GM12873 (cell line): ENCODE results near the gene ACADL.

ENCODE experiments used
- TF ChIP-seq, protein P1 (sequence below): IDR thresholded peaks from 2 replicates; pipeline ENCODE4 v1.5.1; 2012; ENCODE audit warnings: low read depth, mild to moderate bottlenecking, moderate library complexity, low read length, control low read depth; ENCODE audit not compliant: insufficient read depth; ENCODE audit errors: missing control alignments

Gene ACADL

DNA sequence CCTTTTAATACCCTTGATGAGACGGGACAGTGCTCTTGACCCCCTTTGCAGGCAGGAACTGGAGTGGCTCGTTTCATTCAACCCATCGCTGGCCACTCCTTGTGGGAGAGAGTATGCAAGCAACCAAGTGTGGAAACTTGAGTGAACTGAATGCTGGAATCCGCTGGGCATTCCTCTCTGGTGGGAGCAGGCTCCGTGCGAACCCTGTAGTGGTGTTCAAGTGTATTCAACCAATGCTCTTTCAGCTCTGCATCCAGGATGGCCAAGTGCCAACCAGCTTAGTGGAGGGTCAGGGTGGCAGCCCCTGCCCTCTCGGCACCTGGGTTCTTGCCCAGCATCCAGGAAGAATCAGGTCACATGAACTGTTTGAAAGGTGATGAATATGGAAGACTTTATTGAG is 3.3 kb upstream of the ACADL start:
- TF ChIP-seq, protein P1, sequence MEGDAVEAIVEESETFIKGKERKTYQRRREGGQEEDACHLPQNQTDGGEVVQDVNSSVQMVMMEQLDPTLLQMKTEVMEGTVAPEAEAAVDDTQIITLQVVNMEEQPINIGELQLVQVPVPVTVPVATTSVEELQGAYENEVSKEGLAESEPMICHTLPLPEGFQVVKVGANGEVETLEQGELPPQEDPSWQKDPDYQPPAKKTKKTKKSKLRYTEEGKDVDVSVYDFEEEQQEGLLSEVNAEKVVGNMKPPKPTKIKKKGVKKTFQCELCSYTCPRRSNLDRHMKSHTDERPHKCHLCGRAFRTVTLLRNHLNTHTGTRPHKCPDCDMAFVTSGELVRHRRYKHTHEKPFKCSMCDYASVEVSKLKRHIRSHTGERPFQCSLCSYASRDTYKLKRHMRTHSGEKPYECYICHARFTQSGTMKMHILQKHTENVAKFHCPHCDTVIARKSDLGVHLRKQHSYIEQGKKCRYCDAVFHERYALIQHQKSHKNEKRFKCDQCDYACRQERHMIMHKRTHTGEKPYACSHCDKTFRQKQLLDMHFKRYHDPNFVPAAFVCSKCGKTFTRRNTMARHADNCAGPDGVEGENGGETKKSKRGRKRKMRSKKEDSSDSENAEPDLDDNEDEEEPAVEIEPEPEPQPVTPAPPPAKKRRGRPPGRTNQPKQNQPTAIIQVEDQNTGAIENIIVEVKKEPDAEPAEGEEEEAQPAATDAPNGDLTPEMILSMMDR: no peak

DNA sequence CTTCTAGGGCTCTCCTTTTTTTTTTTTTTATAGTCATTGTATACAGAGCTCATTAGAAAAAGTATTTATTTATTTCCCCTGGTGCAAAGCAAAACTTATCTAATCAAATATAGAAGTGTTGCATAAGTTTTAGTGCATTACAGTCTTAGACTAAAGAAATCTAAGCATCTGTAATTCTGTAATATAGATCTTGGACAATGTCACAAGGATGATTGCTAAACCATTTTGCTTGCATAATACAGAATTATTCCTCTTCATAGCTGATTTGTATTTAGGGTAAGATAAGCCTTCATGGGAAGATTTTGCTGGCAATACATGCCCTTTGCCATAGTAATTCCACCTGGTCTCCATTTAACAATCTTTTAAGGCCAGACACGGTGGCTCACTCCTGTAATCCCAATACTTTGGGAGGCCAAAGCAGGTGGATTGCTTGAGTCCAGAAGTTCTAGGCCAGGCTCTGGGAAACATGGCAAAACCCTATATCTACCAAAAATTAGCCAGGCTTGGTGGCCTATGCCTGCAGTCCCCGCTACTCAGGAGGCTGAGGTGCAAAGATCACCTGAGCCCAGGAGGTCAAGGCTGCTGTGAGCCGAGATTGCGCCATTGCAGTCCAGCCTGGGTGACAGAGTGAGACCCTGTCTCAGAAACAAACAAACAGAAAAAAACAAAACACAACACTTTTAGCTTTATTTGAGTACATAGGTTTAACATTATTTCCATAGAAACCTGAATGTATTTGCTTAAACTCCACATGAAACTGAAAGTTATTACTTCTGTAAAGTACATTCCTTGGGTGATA is 2.2 kb upstream of the ACADL start:
- TF ChIP-seq, protein P1: no peak

DNA sequence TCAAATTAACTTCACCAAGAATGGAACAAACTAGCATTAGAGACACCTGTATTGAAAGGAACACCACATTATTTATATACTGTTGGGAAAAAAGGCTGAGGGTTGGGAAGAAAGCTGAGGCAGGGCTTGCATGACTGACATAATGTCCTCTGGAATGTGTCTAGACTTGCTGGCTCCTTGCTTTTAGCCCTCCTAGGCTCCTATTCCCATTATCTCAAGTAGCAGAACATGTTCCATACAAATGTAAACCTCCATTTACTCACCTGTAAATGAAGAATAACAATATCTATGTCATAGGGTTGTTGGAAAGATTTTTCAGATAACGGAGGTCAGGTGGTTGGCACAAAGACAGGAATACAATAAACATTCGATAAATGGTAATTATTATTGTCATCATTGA is 976 bp upstream of the ACADL start:
- TF ChIP-seq, protein P1: no peak

DNA sequence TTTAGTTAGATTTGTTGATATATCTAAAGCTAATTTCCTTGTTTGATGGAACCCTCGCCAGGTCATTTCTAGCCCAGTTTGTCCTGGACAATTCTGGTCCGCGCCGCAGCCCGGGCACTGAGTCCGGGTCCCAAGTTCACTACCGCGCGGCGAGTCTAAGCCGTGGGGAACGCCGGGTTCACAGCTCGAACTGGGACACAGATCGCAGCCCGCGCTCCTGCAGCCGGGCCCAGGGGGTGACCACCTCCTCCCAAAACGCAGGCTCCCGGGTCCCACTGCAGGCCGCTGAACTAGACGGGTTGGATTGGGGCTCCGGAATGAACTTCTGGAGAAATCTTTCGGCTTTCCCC is 681 bp downstream of the ACADL start:
- TF ChIP-seq, protein P1: no peak

DNA sequence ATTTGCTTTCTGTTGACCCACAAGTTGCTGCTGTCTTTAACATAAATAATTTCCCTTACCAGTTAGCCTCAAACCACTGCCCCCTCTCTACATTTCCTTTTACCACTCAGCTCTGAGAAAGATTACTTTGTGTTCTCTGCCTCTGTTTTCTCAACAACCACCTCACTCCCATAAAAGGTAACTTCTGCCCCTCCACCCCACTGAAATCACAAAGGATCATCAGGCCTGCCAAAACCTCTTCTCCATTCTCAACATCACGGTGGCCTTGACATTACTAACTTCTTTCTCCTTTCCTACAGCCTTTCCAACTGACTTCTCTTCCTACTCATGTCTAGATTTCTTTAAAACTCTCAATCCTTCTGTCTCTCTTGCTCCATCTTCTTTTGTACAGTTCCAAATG is 10.1 kb downstream of the ACADL start:
- TF ChIP-seq, protein P1: no peak

DNA sequence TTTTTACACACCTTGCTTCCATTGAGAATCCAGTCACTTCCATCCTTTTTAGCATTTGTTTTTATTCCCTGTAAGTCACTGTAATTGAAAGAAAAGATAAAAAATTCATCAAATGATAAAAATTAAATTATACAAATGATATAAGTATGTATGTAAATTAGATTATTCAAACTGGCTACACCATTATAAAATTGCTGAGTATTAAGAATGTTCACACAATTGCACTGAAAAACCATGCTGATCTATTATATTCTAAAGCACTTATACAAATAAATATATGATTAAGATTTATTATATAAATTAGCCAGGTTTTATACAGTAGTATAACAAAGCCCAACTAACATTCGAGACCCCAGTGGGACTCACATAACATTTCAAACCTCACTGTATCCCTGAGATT is 15.1 kb downstream of the ACADL start:
- TF ChIP-seq, protein P1: no peak

DNA sequence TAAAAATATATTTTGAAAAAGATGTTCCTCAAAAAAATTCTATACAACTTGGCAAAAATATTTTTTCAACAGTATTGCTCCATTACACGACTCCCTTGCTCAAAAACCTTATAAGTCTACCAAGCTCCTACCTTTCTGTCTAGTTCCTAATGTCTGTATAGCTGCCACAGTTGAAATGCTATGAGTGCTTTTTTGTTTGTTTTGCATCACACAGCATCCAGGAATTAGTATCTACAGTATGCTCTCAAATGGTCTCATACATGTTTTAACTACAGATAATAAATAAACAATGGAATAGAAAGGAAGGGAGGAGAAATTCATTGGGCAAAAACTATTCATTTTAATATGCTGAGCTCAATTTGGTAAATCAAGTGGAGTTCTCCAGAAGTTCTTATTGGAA is 17.3 kb downstream of the ACADL start:
- TF ChIP-seq, protein P1: no peak
